Measurements from ENCODE around the gene PIK3R1.

PIK3R1 gene

GRCh38 chr5:68219161-68219816 lies 3.7 kb downstream of the PIK3R1 start:
- no peak overlapping the region for H3K4me3 ChIP-seq (ENCODE audit: control insufficient read depth, low read depth, low read length)
- no peak for DNase-seq (ENCODE audit: low read depth)
- no peak for TF ChIP-seq CTCF (IDR thresholded peaks at IDR 0.05; ENCODE audit: control insufficient read depth, insufficient read depth, low read depth, low read length, missing control alignments)

- no peak for TF ChIP-seq CTCF (IDR thresholded peaks at IDR 0.05; ENCODE audit: control insufficient read depth, insufficient read depth, low read depth, low read length, missing control alignments)
- DNase-seq (ENCODE audit: low read depth) = no peak
- no peak overlapping the region for H3K4me3 ChIP-seq (ENCODE audit: control insufficient read depth, low read depth, low read length)
Measured at GRCh38 chr5:68220260-68220659, 4.7 kb downstream of the PIK3R1 start.

- no peak for TF ChIP-seq CTCF (IDR thresholded peaks at IDR 0.05; ENCODE audit: control insufficient read depth, insufficient read depth, low read depth, low read length, missing control alignments)
- no peak overlapping the region for H3K4me3 ChIP-seq (ENCODE audit: control insufficient read depth, low read depth, low read length)
- DNase-seq (ENCODE audit: low read depth) = no peak
Measured at GRCh38 chr5:68220914-68221313, 5.4 kb downstream of the PIK3R1 start.

GRCh38 chr5:68221488-68221887 lies 5.9 kb downstream of the PIK3R1 start:
- no peak for DNase-seq (ENCODE audit: low read depth)
- no peak overlapping the region for H3K4me3 ChIP-seq (ENCODE audit: control insufficient read depth, low read depth, low read length)
- TF ChIP-seq CTCF (IDR thresholded peaks at IDR 0.05; ENCODE audit: control insufficient read depth, insufficient read depth, low read depth, low read length, missing control alignments) = no peak

- DNase-seq (ENCODE audit: low read depth) = no peak
- no peak overlapping the region for H3K4me3 ChIP-seq (ENCODE audit: control insufficient read depth, low read depth, low read length)
- TF ChIP-seq CTCF (IDR thresholded peaks at IDR 0.05; ENCODE audit: control insufficient read depth, insufficient read depth, low read depth, low read length, missing control alignments) = no peak
Measured at GRCh38 chr5:68222310-68222709, 6.8 kb downstream of the PIK3R1 start.

- no peak for DNase-seq (ENCODE audit: low read depth)
- TF ChIP-seq CTCF (IDR thresholded peaks at IDR 0.05; ENCODE audit: control insufficient read depth, insufficient read depth, low read depth, low read length, missing control alignments) = no peak
- no peak overlapping the region for H3K4me3 ChIP-seq (ENCODE audit: control insufficient read depth, low read depth, low read length)
Measured at GRCh38 chr5:68222824-68223354, 7.3 kb downstream of the PIK3R1 start.
